HepG2 (cell line): ENCODE results near the gene ZNFX1. TPM values are rescaled to one million over a fixed set of nuclear protein-coding genes. Genes with fewer than 3 reads are reported as not detected.

Experiments
- ATM ChIP-seq: fragments of 450-650 bp; IDR thresholded peaks from 2 replicates; pipeline ENCODE4 v1.7.1; 2017; ENCODE audit warnings: mild to moderate bottlenecking, borderline replicate concordance
- BCL6 ChIP-seq: IDR thresholded peaks from 2 replicates; pipeline ENCODE4 v1.6.1; 2016; ENCODE audit warnings: missing genetic modification reagents, missing compliant biosample characterization
- IKZF1 ChIP-seq: fragments of 450-650 bp; IDR thresholded peaks from 2 replicates; pipeline ENCODE4 v1.7.1; 2016
- MAX ChIP-seq: IDR thresholded peaks from 2 replicates; pipeline ENCODE4 v1.6.1; 2012; ENCODE audit warnings: inconsistent platforms
- MBNL3 ChIP-seq: fragments of 250-450 bp; sonication (Bioruptor Pico); conservative IDR thresholded peaks from 2 replicates; pipeline ENCODE4 v1.8.0; 2022; ENCODE audit warnings: mild to moderate bottlenecking, inconsistent platforms
- MXI1 ChIP-seq: IDR thresholded peaks from 3 replicates; pipeline ENCODE4 v1.6.1; 2012; ENCODE audit warnings: low read depth, low read length, inconsistent platforms, borderline replicate concordance
- NFYC ChIP-seq: IDR thresholded peaks from 2 replicates; pipeline ENCODE4 v1.6.1; 2016; ENCODE audit warnings: missing genetic modification reagents, missing compliant biosample characterization
- PCBP1 ChIP-seq: fragments of 200-400 bp; formaldehyde crosslinking; IDR thresholded peaks from 2 replicates; pipeline ENCODE4 v1.6.1; 2017; ENCODE audit warnings: mild to moderate bottlenecking, low read depth, low read length, borderline replicate concordance
- RFX5 ChIP-seq: IDR thresholded peaks from 2 replicates; pipeline ENCODE4 v1.6.1; 2011; ENCODE audit warnings: low read depth, low read length, improper control_type of control experiment
- SP4 ChIP-seq: sonication (generic); formaldehyde crosslinking; IDR thresholded peaks from 2 replicates; pipeline ENCODE4 v1.8.1; 2023; ENCODE audit warnings: mild to moderate bottlenecking, missing genetic modification reagents
- TBP ChIP-seq: sonication (generic); formaldehyde crosslinking; IDR thresholded peaks from 2 replicates; pipeline ENCODE4 v1.5.0; 2020; ENCODE audit warnings: missing genetic modification reagents
- TFDP1 ChIP-seq: IDR thresholded peaks from 2 replicates; pipeline ENCODE4 v1.6.1; 2016; ENCODE audit warnings: missing compliant biosample characterization, missing genetic modification reagents, borderline replicate concordance
- ZBTB39 ChIP-seq: sonication (generic); formaldehyde crosslinking; IDR thresholded peaks from 2 replicates; pipeline ENCODE4 v1.5.0; 2020; ENCODE audit warnings: missing genetic modification reagents
- ZBTB7B ChIP-seq: sonication (generic); formaldehyde crosslinking; IDR thresholded peaks from 2 replicates; pipeline ENCODE4 v1.4.0; 2020; ENCODE audit warnings: missing genetic modification reagents
- ZNF24 ChIP-seq: fragments of 450-650 bp; IDR thresholded peaks from 2 replicates; pipeline ENCODE4 v1.6.1; 2017; ENCODE audit warnings: antibody characterized with exemption, mild to moderate bottlenecking
- ZNF670 ChIP-seq: sonication (generic); formaldehyde crosslinking; IDR thresholded peaks from 2 replicates; pipeline ENCODE4 v1.8.0; 2022; ENCODE audit warnings: mild to moderate bottlenecking, missing genetic modification reagents, borderline replicate concordance
- ZNF720 ChIP-seq: sonication (generic); formaldehyde crosslinking; IDR thresholded peaks from 2 replicates; pipeline ENCODE4 v1.4.0; 2020; ENCODE audit warnings: missing genetic modification reagents
- ZNF747 ChIP-seq: sonication (generic); formaldehyde crosslinking; IDR thresholded peaks from 2 replicates; pipeline ENCODE4 v1.8.1; 2023; ENCODE audit warnings: missing genetic modification reagents, mild to moderate bottlenecking, borderline replicate concordance
- ZNF781 ChIP-seq: sonication (generic); formaldehyde crosslinking; IDR thresholded peaks from 2 replicates; pipeline ENCODE4 v1.5.1; 2020; ENCODE audit warnings: borderline replicate concordance, mild to moderate bottlenecking, missing genetic modification reagents; ENCODE audit errors: not compliant biosample characterization
- ZSCAN30 ChIP-seq: sonication (generic); formaldehyde crosslinking; IDR thresholded peaks from 2 replicates; pipeline ENCODE4 v1.5.0; 2020; ENCODE audit warnings: mild to moderate bottlenecking, missing genetic modification reagents
- ZSCAN5A ChIP-seq: sonication (generic); formaldehyde crosslinking; IDR thresholded peaks from 2 replicates; pipeline ENCODE4 v1.8.0; 2022; ENCODE audit warnings: mild to moderate bottlenecking, missing genetic modification reagents, borderline replicate concordance
- polyA plus RNA-seq, 8 experiments: library from polyadenylated mRNA; depleted of rRNA in 3 of 8; stranded (reverse) in 7 of 8; unstranded in 1 of 8; fragments of >200 nt; fragmentation: Illumina TruSeq in 4 of 8; extraction: Trizol in 4 of 8; gene quantifications; 2 replicates each; pipeline versions ENCODE4 v1.2.1 to v1.2.3, GENCODE V29; 2011 to 2016; ENCODE audit warnings: low read depth in 4 of 8, missing spikeins in 1 of 8, mixed read lengths in 1 of 8; ENCODE audit not compliant: insufficient read depth in 1 of 8
- total RNA-seq, 5 experiments: library from RNA; depleted of rRNA; stranded (reverse); fragments of >200 nt; fragmentation: Illumina TruSeq; extraction: Trizol; gene quantifications; 2 replicates each; pipeline ENCODE4 v1.2.3, GENCODE V29; 2016; ENCODE audit warnings: low read depth in 1 of 5
- TF ChIP-seq, protein P1 (sequence below): sonication (generic); formaldehyde crosslinking; IDR thresholded peaks from 2 replicates; pipeline ENCODE4 v1.5.0; 2020; ENCODE audit warnings: missing genetic modification reagents
- TF ChIP-seq, protein P2 (sequence below): sonication (generic); formaldehyde crosslinking; IDR thresholded peaks from 2 replicates; pipeline ENCODE4 v1.4.0; 2020; ENCODE audit warnings: missing genetic modification reagents

ZNFX1 gene
- total and polyA plus RNA-seq, 2 of the 13 experiments (the other 11 are each of a cell fraction or from before 2014, with no cell fraction given) = 2.9 to 11.1 TPM

GRCh38 chr20:49286689-49287551, 9.1 kb upstream of the ZNFX1 start (continued):
- TF ChIP-seq, protein P1, sequence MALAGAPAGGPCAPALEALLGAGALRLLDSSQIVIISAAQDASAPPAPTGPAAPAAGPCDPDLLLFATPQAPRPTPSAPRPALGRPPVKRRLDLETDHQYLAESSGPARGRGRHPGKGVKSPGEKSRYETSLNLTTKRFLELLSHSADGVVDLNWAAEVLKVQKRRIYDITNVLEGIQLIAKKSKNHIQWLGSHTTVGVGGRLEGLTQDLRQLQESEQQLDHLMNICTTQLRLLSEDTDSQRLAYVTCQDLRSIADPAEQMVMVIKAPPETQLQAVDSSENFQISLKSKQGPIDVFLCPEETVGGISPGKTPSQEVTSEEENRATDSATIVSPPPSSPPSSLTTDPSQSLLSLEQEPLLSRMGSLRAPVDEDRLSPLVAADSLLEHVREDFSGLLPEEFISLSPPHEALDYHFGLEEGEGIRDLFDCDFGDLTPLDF (CRISPR knock-in tag) = no peak
- TF ChIP-seq ZNF781 (CRISPR knock-in tag) (no peak), NFYC (CRISPR knock-in tag) (peak; percentile 72), IKZF1 (no peak), ZSCAN5A (0 out of 2 replicates have a peak, but pooled peaks have one; percentile 36), ZNF720 (no peak), ZBTB7B (no peak), MBNL3 (CRISPR knock-in tag) (no peak), ZSCAN30 (CRISPR knock-in tag) (no peak), ZNF670 (CRISPR knock-in tag) (no peak), MXI1 (no peak), PCBP1 (no peak), TFDP1 (CRISPR knock-in tag) (no peak), SP4 (CRISPR knock-in tag) (peak; percentile 41; the same call in 1 of the 2 replicates), BCL6 (CRISPR knock-in tag) (no peak), RFX5 (no peak), ZNF747 (no peak), ZNF24 (no peak), ZBTB39 (CRISPR knock-in tag) (no peak), TBP (CRISPR knock-in tag) (no peak), MAX (no peak), ATM (no peak)
- TF ChIP-seq, protein P2, sequence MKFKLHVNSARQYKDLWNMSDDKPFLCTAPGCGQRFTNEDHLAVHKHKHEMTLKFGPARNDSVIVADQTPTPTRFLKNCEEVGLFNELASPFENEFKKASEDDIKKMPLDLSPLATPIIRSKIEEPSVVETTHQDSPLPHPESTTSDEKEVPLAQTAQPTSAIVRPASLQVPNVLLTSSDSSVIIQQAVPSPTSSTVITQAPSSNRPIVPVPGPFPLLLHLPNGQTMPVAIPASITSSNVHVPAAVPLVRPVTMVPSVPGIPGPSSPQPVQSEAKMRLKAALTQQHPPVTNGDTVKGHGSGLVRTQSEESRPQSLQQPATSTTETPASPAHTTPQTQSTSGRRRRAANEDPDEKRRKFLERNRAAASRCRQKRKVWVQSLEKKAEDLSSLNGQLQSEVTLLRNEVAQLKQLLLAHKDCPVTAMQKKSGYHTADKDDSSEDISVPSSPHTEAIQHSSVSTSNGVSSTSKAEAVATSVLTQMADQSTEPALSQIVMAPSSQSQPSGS = no peak
